Islet precursor cell (in vitro differentiated cells): Measurements from ENCODE around the gene RCAN1.

ENCODE experiments used
- DNase-seq: peaks from one replicate; pipeline ENCODE4 v3.0.0-alpha.2; 2018

Gene RCAN1

DNA sequence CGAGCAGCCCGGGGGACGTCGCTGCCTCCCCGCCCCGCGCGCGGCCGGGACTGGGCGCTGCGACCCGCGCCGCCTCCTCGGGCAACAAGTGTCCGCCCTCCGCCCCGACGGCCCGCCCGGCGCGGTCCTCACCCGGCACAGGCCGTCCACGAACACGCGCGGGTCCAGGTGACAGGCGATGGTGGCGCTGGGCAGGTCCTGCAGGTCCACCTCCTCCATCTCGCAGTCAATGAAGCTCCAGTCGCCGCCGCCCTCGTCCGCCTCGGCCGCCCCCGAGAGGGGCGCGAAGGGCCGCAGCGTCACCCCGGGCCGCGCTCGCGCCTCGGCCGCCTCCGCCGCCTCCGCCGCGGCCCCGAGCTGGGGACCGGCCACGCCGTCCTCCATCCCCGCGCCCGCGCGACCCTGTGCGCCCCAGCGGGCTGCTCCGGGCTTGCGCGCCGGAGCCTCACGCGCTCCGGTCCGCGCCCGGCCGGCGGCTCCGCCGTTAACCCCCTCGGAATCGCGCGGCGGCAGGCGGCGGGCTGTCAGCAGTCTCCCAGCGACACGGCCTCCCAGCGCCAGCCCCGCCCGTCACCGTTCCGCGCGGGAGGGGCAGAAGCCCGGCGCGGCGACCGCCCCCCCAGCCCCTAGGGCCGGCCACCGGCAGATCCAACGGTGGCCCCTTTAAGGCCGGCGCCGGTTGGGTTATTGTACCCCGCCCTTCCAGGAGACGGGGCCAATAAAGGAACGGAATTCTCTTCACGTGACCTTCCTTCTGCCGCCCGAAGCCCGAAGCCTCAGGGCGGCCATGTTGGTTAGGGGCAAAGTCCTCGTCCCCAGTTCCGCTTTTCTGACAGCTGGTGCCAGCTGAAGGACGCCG is at the start of gene RCAN1:
RCAN1 (minus strand) TSS at position 486 of the 859 bp plus-strand sequence; CDS start at position 384, 102 bp downstream.
- peak; percentile 94 for DNase-seq

GRCh38 chr21:34661848-34662247 is 46.9 kb upstream of the RCAN1 start:
- no peak for DNase-seq

DNA sequence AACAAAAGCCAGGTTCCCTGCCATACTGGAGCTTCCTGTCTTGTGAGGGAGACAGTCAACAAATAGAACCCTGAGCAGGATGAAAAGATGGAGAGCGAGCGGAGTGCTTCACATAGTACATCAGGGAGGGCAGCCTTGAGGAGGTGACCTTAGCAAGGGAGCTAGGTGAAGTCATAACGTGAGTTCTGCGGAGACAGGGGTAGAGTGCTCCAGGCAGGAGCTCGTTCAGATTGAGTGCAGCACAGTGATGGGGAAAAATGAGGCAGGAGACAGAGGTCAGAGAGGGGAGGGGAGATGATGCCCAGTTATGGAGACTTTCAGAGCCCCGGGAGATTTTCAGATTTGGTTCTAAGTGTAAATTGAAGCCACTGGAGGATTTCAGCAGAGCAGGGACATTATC is 38.6 kb upstream of the RCAN1 start:
- DNase-seq: no peak

DNA sequence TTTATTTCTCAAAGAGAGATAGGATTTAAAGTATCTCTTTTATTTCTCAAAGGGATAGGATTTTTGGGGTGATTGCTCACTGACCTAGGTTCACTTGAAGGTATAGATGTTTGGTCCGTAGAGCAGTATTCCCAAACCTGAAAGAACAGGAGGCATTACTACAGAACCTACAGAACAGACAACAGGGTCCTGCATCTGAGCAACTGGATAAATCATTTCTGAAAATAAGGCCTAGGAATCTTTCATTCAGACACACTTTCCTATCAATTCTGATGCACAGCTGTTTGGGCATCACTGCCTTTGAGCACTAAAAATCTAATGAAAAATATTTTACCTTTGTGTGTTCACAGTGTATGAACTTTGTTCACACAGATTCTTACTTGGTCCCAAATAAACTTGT is 36.7 kb upstream of the RCAN1 start:
- DNase-seq: no peak

GRCh38 chr21:34650861-34651431 is 36.0 kb upstream of the RCAN1 start:
- no peak for DNase-seq

GRCh38 chr21:34649400-34649799 is 34.5 kb upstream of the RCAN1 start:
- DNase-seq: no peak

GRCh38 chr21:34648739-34649297 is 33.9 kb upstream of the RCAN1 start:
- DNase-seq: no peak

- no peak for DNase-seq
Observed at GRCh38 chr21:34647555-34647954, 32.6 kb upstream of the RCAN1 start.

DNA sequence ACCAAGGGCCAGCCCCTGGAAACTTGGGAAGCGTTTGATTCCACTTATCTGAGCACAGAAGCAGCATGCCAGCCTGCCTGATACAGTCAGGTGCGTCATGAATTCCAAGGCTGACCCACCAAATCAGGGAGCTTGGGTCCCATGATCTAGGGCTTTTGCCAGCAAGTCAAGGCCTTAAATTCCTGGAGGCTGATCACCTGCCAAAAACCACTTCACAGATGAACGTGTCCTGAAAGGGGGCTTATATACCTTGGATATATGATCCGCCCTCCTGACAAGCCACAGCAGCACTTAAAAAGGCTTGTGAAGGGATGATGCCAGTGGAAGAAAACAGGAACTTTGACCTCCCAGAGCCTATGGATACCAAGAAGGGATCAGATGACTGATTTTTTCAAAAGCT is 29.9 kb upstream of the RCAN1 start:
- no peak for DNase-seq

- DNase-seq: no peak
Observed at GRCh38 chr21:34642211-34643075, 27.5 kb upstream of the RCAN1 start.

DNA sequence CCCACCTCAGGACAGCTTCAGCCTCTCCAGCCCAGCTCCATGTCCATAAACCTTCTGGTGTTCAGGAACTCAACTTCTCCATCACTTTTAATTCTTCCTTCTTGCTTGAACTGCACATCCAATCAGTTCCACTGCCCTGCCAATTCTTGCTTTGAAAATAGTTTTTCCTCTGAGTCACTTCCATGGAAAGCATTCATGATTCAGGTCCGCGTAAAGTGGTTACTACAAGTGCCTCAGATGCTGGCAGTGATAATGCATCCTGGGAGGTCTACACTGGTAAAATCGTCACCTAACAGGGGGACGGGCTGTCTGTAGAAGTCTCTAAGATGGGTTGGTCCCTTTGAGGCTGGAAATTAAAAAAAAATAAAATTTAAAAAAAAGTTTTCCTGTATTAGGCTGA is 25.9 kb upstream of the RCAN1 start:
- no peak for DNase-seq

GRCh38 chr21:34639882-34640788 is 25.2 kb upstream of the RCAN1 start:
- DNase-seq: no peak

DNA sequence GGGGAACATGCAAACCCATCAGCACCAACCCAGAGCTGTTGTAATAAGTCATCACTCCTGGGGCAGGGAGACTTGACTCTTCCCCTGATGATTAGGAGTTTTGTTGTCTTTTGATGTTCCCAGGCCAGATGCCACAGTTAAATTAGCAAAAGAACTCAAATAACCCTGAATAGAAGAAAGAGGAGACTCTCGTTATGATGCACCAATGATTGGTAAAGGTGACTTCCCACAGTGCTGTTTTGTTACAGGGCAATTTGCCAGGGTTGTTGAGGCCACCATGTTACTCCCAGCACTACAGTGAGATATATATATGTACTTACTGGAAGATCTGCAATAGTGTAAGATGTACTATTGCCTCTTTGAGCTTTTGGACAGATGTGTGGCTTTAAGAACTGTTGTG is 24.3 kb upstream of the RCAN1 start:
- no peak for DNase-seq

GRCh38 chr21:34636961-34637360 is 22.0 kb upstream of the RCAN1 start:
- no peak for DNase-seq

GRCh38 chr21:34635307-34635706 is 20.4 kb upstream of the RCAN1 start:
- no peak for DNase-seq

DNA sequence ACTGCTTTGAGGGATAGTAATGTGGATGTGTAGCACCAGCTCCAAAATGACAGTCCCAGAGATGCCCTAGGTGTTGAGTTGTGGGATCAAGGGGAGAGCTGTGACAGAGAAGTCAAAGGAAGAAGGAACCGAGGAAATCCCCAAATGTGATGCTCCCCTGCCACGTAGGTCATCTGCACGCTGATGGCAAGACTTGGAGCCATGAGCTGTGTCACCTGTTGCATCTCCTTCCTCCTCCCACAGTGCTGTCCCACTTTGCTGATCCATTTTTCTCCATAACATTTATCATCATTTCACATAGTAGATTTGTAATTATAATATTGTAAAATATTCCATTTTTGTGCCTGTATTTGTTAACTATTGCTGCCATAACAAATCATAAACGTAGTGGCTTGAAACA is 17.6 kb upstream of the RCAN1 start:
- peak; percentile 35 for DNase-seq

GRCh38 chr21:34630536-34631143 is 15.7 kb upstream of the RCAN1 start:
- DNase-seq: peak; percentile 46

DNA sequence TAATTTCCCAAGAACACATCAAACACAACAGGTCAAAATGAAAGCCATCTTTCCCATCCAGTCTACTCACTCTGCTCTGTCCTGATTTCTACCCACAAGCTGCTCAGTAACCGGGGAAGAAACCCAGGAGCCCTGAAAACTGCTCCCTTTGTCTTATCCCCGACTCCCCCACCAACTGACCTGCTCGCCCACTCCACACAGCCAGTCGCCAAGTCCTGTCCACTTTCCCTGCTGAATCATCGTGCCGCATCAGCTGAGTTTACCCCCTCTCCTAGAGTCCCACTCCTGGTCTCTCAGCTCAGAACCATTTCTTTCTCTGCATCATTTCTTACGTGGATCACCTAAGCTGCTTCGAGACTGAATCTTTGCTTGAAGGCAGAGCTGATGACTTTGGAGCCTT is 11.2 kb upstream of the RCAN1 start:
- DNase-seq: peak; percentile 48

DNA sequence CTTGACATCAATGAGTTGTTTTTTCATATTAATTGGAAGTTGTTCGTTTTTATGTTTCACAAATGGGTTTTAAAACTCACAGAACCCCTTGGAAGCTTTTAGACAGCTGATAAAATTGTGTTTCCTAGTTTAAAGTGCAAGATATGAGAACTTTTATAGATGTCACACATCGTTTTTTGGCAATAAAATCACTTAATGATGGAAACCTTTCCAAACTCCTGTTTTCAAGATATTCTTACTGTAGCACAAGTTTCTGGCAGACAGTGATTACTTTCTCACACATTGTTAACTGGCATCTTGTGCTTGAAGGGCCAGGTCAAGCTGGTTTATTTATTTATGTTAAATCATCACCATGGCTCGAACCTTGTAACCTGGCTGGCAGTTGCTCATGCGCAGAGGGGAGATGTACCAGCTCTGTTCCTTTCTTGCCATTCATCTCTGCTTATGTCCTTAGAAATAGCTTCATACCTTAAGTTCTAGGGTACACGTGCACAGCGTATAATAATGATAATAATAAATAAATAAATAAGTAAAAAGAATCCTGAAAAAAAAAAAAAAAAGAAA is 10.2 kb upstream of the RCAN1 start:
- peak; percentile 24 for DNase-seq

DNA sequence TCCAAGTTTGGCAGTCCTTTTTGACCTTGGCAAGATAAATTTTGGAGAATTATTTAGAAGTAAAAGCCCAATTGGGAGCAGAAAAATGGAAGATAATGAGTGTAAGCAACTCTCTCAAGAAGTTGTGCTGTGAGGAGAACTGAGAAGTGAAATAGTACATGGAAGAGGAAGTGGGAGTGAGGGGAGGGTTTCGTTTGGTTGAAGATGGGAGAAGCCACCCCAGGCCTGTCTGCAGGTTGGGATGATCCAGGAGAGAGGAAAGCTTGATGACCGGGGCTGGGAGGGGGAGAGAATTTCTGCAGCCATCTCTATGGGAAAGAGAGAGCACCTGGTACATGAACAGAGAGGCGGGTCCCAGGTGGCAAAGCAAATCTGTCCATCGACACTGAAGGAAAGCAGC is 8.6 kb upstream of the RCAN1 start:
- no peak for DNase-seq
